Caco-2 (cell line): Measurements from ENCODE around the gene CACNA1C. TPM values are rescaled to one million over a fixed set of nuclear protein-coding genes. Genes with fewer than 3 reads are reported as not detected.

Source experiments
- BruUV-seq: library from RNA; stranded (reverse); fragments of 400-500 nt; replicated peaks from 2 replicates; lab custom pipeline; 2021; lab: Mats Ljungman, UMichigan
- CTCF ChIA-PET: fragments of 300-600 bp; sonication (Branson Sonifier 250); formaldehyde crosslinking; loops from one replicate; lab custom pipeline; 2022; ENCODE audit warnings: antibody characterized with exemption; lab: Charles Lee
- POLR2A ChIA-PET: fragments of 300-600 bp; sonication (Branson Sonifier 250); formaldehyde crosslinking; loops from one replicate; lab custom pipeline; 2022; ENCODE audit warnings: antibody characterized with exemption; lab: Charles Lee
- DNase-seq, 2 experiments: peaks; one replicate each; pipeline versions ENCODE4 v3.0.0 to v3.0.0-alpha.2; 2020 to 2022
- H3K27me3 ChIP-seq: replicated peaks from 2 replicates; pipeline ENCODE4 v1.6.0; 2011; ENCODE audit warnings: low read length; ENCODE audit not compliant: control insufficient read depth, insufficient read depth
- H3K36me3 ChIP-seq: 2 replicates; pipeline ENCODE4 v1.5.1; 2011; ENCODE audit warnings: low read length; ENCODE audit not compliant: control insufficient read depth, insufficient read depth
- H3K4me1 ChIP-seq: fragments of 250-450 bp; sonication (Bioruptor Pico); 2 replicates; pipeline ENCODE4 v1.5.1; 2020; ENCODE audit warnings: mild to moderate bottlenecking
- H3K4me3 ChIP-seq: 2 replicates; pipeline ENCODE4 v1.5.1; 2011; ENCODE audit warnings: low read depth, mild to moderate bottlenecking, control low read depth, low read length
- H3K9me3 ChIP-seq: fragments of 250-450 bp; sonication (Bioruptor Pico); 2 replicates; pipeline ENCODE4 v1.5.1; 2020; ENCODE audit warnings: mild to moderate bottlenecking, moderate library complexity
- H3K27ac Mint-ChIP-seq: one replicate; pipeline ENCODE4 v1.8.0; 2022; ENCODE audit warnings: mixed read lengths; ENCODE audit not compliant: unreplicated experiment
- H3K27me3 Mint-ChIP-seq: one replicate; pipeline ENCODE4 v1.8.0; 2022; ENCODE audit warnings: mixed read lengths; ENCODE audit not compliant: insufficient read depth, unreplicated experiment
- H3K36me3 Mint-ChIP-seq: one replicate; pipeline ENCODE4 v1.8.0; 2022; ENCODE audit warnings: mild to moderate bottlenecking, mixed read lengths; ENCODE audit not compliant: insufficient read depth, unreplicated experiment
- H3K4me1 Mint-ChIP-seq: one replicate; pipeline ENCODE4 v1.8.0; 2022; ENCODE audit warnings: low read depth, mixed read lengths; ENCODE audit not compliant: unreplicated experiment
- H3K4me3 Mint-ChIP-seq: one replicate; pipeline ENCODE4 v1.8.0; 2022; ENCODE audit warnings: mild to moderate bottlenecking, moderate library complexity, mixed read lengths; ENCODE audit not compliant: unreplicated experiment
- H3K9me3 Mint-ChIP-seq: one replicate; pipeline ENCODE4 v1.8.0; 2022; ENCODE audit warnings: mixed read lengths; ENCODE audit not compliant: unreplicated experiment
- intact Hi-C: fragments of 100-400 bp; cut with micrococcal nuclease; formaldehyde crosslinking; loops from one replicate; pipeline ENCODE4 v1.10.0; 2022; ENCODE audit not compliant: unreplicated experiment
- total RNA-seq: library from RNA; stranded (reverse); gene quantifications from 2 replicates; pipeline ENCODE4 v1.2.3, GENCODE V29; 2022
- TF ChIP-seq, protein P1 (sequence below), 2 experiments: fragments of 200-600 bp in 1 of 2; IDR thresholded peaks; 1 replicate in 1 of 2; 2 replicates in 1 of 2; pipeline versions ENCODE4 v1.5.1 to v1.8.0; 2011 to 2022; ENCODE audit warnings: antibody characterized with exemption in 1 of 2, control low read depth in 1 of 2, inconsistent platforms in 1 of 2, low read depth in 1 of 2, low read length in 1 of 2, mild to moderate bottlenecking in 1 of 2, moderate library complexity in 1 of 2; ENCODE audit not compliant: insufficient read depth in 1 of 2, severe bottlenecking in 1 of 2, unreplicated experiment in 1 of 2

Gene CACNA1C
- total RNA-seq, 1 experiment from 2014 or later, result not detected

DNA sequence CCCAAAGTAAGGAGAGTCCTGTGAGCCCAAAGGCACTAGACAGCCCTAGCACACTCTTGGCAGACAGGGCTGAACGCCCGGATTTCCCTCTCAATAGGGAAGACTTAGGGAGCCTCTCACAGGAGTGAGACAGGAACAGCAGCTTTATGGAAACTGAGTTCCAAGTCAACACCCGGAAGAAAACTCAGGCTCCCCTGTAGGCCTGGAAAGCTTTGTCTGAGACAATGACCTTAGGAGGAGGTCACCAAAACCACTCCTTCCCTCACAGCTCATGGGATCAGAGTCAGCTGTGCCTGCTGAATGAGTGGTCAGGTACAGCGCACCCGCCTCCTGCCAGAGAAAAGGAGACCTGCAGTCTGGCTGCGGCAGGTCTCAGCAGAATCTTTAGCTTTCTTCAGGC lies 229.5 kb downstream of the CACNA1C start:
- Histone ChIP-seq H3K4me3 (no peak overlapping the region), H3K36me3 (no peaks in the 10 kb centered on the region), H3K9me3 (no peaks in the 10 kb centered on the region; the same call in 1 of the 2 replicates), H3K4me1 (no peaks in the 10 kb centered on the region), H3K27me3 (no peaks in the 10 kb centered on the region)
- Mint-ChIP-seq H3K27me3 (peaks cover 25% of the 10 kb centered on the region), H3K27ac (no peak overlapping the region), H3K9me3 (no peaks in the 10 kb centered on the region), H3K4me1 (no peaks in the 10 kb centered on the region), H3K36me3 (no peaks in the 10 kb centered on the region), H3K4me3 (no peak overlapping the region)
- intact Hi-C loops, result loop anchor here (5.0 kb wide), 1 partner anchor 100 kb away; no protein-coding TSS in a partner anchor
- POLR2A ChIA-PET, result no interaction called here
- TF ChIP-seq, protein P1, sequence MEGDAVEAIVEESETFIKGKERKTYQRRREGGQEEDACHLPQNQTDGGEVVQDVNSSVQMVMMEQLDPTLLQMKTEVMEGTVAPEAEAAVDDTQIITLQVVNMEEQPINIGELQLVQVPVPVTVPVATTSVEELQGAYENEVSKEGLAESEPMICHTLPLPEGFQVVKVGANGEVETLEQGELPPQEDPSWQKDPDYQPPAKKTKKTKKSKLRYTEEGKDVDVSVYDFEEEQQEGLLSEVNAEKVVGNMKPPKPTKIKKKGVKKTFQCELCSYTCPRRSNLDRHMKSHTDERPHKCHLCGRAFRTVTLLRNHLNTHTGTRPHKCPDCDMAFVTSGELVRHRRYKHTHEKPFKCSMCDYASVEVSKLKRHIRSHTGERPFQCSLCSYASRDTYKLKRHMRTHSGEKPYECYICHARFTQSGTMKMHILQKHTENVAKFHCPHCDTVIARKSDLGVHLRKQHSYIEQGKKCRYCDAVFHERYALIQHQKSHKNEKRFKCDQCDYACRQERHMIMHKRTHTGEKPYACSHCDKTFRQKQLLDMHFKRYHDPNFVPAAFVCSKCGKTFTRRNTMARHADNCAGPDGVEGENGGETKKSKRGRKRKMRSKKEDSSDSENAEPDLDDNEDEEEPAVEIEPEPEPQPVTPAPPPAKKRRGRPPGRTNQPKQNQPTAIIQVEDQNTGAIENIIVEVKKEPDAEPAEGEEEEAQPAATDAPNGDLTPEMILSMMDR (IDR thresholded peaks at IDR 0.05; ENCODE audit: insufficient read depth in 1 of 2, low read depth in 1 of 2, low read length in 1 of 2, severe bottlenecking in 1 of 2, unreplicated experiment in 1 of 2), result no peak
- CTCF ChIA-PET, result interaction anchor here (1.2 to 1.4 kb wide), 2 partner anchors 40 to 98 kb away, joined by 3 to 7 read pairs; no protein-coding TSS in a partner anchor
- BruUV-seq, result no TSS peak
- peak in 1 of 2 experiments; percentile 29 for DNase-seq

DNA sequence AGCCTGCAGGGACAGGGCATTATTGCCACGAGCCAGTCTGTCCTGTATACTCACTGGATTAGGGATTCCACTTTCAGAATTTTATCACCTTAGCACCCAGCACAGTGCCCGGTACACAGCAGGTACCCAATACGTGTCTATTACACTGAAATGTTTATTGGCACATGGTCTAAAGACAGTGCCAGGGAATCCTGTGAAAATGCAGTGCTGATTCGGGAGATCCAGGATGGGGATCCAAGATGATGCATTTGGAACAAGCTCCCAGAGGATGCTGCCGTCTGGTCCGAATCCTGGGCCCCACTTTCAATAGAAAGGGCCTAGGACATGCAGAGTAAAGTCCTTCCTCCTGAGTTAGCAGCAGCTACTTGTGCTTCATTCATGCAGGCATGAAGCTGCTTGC lies 230.7 kb downstream of the CACNA1C start:
- H3K4me1 Mint-ChIP-seq, result no peaks in the 10 kb centered on the region
- H3K9me3 Mint-ChIP-seq, result no peaks in the 10 kb centered on the region
- no peak overlapping the region for H3K4me3 ChIP-seq
- no TSS peak for BruUV-seq
- H3K27me3 ChIP-seq, result 0 out of 2 replicates have a peak, but pooled peaks cover 2% of the 10 kb centered on the region
- no peaks in the 10 kb centered on the region for H3K36me3 ChIP-seq
- peaks cover 21% of the 10 kb centered on the region for H3K27me3 Mint-ChIP-seq
- H3K4me3 Mint-ChIP-seq, result no peak overlapping the region
- DNase-seq, result no peak
- intact Hi-C loops, result loop anchor here (5.0 kb wide), 1 partner anchor 101 kb away; no protein-coding TSS in a partner anchor
- no peak overlapping the region for H3K27ac Mint-ChIP-seq
- ChIA-PET POLR2A (no interaction called here), CTCF (interaction anchor here (1.2 kb wide), 1 partner anchor 42 kb away, joined by 3 read pairs; no protein-coding TSS in a partner anchor)
- H3K9me3 ChIP-seq, result no peaks in the 10 kb centered on the region; the same call in 1 of the 2 replicates
- TF ChIP-seq, protein P1 (IDR thresholded peaks at IDR 0.05; ENCODE audit: insufficient read depth in 1 of 2, low read depth in 1 of 2, low read length in 1 of 2, severe bottlenecking in 1 of 2, unreplicated experiment in 1 of 2), result no peak
- no peaks in the 10 kb centered on the region for H3K4me1 ChIP-seq
- no peaks in the 10 kb centered on the region for H3K36me3 Mint-ChIP-seq

DNA sequence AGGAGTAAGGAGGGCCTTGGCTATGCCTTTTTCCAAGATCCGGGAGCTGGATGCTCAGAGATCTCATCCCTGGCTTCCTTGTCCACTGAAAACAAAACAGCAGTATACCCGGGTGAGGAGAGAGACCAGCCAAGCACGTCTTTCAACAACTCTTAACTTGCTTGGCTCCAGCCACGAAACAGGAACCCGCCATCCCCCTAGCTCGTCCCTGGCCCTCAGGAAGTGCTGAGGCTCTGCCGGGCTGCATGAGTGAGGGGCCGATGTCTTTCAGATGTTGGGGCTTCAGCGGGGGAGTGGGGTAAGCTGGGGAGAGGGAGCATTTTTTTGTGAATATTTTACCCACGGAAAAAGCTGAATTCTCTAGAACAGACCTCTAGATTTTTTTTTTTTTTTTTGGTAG lies 231.1 kb downstream of the CACNA1C start:
- Histone ChIP-seq H3K4me3 (no peak overlapping the region), H3K9me3 (no peaks in the 10 kb centered on the region; the same call in 1 of the 2 replicates), H3K4me1 (no peaks in the 10 kb centered on the region), H3K27me3 (0 out of 2 replicates have a peak, but pooled peaks cover 2% of the 10 kb centered on the region), H3K36me3 (no peaks in the 10 kb centered on the region)
- ChIA-PET CTCF (interaction anchor here (1.2 kb wide), 1 partner anchor 227 kb away, joined by 3 read pairs; no protein-coding TSS in a partner anchor), POLR2A (no interaction called here)
- Mint-ChIP-seq H3K27me3 (peaks cover 24% of the 10 kb centered on the region), H3K27ac (no peak overlapping the region), H3K4me3 (no peak overlapping the region), H3K9me3 (no peaks in the 10 kb centered on the region), H3K4me1 (no peaks in the 10 kb centered on the region), H3K36me3 (no peaks in the 10 kb centered on the region)
- DNase-seq, result no peak
- intact Hi-C loops, result loop anchor here (5.0 kb wide), 1 partner anchor 102 kb away; no protein-coding TSS in a partner anchor
- TF ChIP-seq, protein P1 (IDR thresholded peaks at IDR 0.05; ENCODE audit: insufficient read depth in 1 of 2, low read depth in 1 of 2, low read length in 1 of 2, severe bottlenecking in 1 of 2, unreplicated experiment in 1 of 2), result no peak
- BruUV-seq, result no TSS peak
